Dedifferentiated amniotic fluid mesenchymal stem cell (primary cell): ENCODE results near the gene LANCL3.

Source experiments
- DNase-seq: peaks from one replicate; pipeline ENCODE4 v3.0.0-alpha.2; 2016; ENCODE audit errors: extremely low spot score

The LANCL3 gene

DNA sequence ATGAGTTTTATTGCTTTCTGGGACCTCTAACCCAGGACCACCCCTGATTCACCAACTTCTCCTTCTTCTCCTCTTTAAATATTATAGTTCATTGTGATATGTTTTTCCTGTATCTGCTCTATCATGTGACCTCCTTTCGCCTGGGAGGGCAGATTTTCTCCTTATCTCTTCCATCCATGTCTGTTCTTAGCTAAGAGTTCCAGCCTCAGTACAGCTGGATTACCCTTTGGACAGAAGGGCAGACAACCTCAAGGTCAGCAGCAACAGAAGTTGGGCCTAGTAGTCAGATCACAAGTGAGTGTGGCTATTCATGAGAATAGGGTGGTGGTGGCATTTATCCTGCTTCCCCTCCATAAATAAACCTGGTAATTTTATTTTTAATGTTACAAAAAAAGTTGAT, 108.4 kb downstream of the LANCL3 start:
- no peak for DNase-seq

DNA sequence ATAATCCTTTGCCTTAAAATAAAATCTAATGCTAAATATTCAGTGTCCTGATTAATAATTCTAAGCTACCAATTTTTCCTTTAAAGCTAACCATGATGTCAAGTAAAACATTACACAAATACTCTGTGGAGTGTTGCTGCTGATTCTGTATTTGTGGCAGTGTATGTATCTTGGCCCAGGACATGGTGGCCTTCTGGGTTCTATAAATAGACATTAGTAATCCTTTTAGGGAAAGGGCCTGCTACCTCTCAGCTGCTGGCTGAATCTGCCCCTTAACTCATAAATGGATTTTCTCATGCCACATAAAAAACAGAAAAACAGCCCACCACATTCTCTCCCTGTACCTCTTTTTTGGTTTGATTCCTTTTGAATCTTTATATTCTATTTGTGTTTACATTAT, 113.0 kb downstream of the LANCL3 start:
- no peak for DNase-seq

DNA sequence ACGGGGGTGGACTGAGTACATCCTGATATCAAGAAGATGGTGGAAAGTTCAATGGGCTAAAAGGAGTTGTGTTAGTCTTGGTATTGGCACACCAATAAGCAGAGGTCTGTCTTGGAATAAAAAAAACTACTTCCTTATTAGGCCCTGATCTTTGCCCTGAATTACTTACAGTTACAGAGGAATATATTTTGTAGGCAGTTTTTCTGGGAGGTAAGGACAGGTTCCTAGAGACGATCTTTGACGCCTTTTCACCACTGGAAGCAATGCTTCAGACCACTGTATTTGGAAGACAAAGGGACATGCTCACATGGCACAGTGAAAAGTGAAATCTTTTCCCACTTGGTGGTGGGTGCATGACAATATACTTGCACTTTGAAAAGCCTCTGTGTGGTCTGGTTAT, 113.5 kb downstream of the LANCL3 start:
- DNase-seq, result no peak

DNA sequence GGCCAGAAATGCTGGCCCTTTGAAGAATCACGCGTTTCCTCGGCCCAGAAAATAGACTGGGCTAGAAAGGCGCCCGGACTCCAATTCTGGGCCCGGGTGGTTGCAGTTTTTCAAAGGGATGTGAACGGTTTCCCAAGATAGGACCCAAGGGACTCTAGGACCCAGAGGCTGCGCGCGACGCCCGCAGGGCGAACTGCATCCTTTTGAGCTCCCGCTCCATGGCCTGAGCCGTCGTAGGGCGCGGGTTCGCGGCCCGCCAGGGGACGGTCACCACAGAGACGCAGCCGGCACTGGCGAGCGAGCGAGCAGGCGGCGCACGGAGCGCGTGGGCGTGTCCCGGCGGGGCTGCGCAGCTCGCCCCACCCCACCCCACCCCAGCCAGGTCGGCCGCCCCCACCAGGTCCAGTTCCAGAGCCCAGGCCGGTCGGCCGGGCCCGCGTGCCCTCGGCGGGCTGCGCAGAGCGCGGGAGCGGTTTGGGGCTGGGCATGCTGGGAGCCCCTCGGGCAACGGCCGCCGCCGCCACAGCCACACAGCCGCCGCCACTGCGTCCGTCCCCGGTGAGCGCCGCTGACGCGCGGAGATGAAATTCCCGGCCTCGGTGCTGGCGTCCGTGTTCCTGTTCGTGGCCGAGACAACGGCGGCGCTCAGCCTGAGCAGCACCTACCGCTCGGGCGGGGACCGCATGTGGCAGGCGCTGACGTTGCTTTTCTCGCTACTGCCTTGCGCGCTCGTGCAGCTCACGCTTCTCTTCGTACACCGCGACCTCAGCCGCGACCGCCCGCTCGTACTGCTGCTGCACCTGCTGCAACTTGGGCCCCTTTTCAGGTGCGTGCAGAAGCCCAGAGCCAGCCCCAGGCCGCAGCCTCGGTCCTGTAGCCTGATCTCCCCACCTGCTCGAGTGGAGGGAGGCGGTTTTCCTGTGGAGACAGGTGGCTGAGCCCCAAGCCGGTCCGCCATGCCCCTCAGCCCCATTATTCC, 114.2 kb downstream of the LANCL3 start, which contains the start of gene XK:
XK (plus strand) TSS at position 411 of the 979 bp plus-strand sequence; CDS start at position 582, 171 bp downstream.
- no peak for DNase-seq

DNA sequence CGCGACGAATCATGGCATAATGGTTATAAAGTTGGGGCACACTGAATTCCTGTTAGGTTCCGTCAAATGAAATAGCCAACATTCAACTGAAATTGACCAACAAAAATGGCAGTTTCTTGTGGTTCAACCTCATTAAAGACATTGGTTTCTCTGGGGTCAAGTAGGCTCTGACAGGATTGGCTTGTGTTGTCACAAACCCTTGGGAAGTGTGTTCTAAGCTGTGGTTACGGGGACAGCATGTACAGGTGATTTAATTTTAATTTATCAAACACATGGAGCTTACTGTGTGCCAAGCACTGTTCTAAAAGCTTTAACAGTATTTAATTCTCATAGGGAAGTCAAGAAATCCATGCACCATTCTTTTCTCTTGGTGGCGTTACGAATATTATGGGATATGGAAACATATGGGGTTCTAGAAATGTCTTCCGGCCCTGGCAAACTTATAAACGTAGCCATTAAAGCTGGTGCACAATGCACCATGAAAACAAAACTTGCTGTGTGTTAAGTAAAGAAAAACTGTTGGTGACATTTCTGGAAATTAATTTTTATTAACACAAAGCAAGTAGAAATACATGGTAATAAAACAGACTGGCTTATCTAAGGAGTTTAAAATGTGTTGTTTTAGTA, 115.0 kb downstream of the LANCL3 start:
- DNase-seq, result no peak

DNA sequence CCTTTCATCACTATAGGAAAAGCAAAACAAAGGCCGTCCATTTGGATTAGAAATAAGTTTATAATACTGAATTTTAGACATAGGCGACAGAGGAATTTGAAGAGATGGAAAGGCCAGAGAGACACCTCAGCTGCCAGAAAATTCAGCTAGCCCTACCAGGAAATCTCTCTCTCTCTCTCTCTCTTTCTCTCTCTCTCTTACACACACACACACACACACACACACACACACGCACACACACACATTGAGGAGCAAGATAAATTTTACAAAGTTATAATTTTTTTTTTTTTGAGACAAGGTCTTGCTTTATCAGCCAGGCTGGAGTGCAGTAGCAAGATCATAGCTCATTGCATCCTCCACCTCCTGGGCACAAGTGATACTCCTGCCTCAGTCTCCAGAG, 115.5 kb downstream of the LANCL3 start:
- DNase-seq, result no peak

DNA sequence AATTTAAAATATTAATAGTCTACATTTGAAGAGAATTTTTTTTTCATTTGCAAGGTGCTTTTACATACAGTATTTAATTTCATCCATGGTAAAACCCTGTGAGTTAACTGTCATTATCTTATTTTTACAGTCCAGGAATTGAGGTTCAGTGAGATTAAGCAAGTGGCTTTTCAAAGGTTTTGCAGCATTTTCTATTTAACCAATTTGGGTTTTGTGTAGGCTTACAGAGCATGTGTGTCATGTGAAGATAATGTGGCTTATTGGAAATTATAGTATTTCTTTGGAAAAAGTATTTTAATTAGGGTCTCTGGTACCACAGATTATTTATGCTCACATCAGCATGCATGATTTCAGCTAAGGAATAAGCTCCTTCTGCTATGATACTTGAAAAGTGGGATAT, 118.7 kb downstream of the LANCL3 start:
- no peak for DNase-seq

DNA sequence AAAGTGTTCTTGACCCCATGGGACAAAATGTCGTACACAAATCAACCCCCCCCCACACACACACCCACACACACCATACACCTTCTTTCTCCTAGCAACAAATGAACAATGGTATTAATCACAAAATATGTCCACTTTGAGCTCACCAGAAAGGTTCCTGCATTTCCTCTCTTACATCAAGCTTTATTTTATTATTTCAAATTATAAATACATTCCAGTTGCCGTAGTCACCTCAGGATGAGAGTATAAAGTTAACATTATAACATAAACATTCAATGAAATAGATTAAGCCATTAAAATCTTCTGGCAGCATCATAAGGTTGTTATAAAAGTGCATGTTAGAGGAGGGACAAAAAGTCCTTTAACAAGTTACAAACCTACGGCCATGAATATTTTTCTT, 121.5 kb downstream of the LANCL3 start:
- no peak for DNase-seq

DNA sequence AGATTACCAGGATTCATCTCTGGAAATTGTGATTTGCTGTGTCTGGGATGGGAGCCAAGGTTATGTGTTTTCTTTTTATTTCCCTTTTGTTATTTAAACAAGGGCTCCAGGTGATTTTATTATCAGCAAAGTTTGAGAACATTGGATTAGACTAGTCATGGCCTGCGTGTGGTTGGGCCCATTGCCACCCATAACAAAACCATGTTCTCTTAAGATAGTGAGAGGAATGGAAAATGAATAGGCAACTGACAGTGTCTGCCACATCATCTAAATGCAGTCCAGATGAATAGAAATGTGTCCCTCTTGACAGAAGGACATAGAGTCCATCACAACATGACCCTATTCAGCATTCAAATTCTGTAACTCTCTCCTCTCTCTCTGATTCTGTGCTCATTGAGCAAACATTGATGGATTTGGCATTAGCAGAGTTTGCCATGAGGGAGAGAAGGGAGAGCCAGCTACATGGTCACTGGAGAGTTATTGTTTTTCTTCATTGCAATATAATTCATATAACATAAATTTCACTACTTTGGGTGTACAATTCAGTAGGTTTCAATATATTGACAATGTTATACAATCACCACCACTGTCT, 125.8 kb downstream of the LANCL3 start:
- DNase-seq, result no peak

DNA sequence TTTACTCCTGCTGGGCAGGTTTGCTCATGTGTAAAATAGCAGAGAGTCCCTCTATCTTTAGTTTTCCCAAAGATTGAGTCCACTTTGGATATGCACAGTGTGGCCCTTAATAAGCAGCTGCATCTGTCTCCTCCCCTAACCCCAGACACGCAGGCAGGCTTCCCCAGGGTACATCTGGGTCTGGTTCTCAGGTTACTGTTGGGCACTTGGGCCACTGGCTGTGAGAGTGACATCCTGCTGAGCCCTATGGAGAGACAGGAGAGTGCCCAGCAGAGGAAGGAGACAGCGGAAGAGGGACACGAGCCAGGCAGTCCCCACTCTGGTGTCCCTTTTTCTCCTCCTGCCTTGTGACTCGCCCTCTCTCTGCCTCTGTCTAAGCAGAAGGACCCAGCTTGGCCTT, 130.1 kb downstream of the LANCL3 start:
- no peak for DNase-seq

DNA sequence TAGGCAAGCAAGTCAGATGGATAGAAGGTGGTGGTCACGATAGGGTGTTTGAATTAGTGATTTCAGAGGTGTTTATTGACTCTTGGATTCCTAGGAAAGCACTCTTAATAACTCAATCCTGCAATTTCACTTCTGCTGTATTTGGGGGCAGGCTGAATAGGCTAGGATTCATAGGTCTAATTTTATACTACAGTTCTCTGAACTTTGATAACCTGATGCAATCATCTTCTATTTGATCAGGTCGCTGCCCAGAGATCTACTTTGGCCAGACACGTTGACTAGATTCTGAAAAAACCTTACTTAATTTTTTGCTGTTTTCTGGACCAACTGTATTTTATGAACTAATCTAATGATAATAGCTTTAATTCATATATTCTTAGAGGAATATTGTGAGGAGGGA, 140.5 kb downstream of the LANCL3 start:
- DNase-seq, result no peak

DNA sequence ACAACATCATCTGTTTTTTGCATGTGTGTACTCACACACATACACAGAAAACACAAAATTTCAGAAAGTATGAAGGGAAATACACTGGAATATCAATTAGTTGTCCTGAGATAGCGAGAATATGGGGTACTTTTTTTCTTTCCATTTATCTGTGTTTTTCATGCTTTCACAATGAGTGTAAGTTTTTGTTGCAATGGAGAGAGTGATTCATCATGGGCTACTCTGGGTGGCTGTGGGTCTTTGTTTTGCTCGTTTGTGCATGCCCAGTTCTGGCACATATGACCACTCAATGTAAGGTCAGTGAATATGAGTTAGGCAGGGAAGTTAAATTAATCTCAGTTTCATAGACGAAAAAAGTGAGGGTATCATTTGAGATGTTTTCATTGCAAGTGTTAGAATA, 141.0 kb downstream of the LANCL3 start:
- no peak for DNase-seq

DNA sequence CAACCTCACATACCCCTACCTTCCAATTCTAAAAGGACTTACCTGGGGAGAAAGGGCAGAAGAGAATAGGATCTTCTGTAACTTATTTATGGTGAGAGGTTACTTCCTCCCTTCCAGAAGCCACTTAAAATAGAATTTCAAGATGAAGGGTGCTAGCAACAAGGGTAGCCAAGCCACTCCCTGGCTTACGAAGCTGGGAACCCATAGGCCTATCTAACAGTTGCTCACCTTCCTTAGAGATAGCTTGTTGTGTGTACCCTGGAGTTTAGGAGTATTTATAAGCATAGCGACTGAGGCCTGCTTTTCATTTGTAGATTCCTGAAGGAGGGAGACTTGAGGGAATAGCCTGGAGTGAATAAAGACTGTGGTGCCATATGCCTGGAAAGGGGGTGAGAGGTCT, 143.0 kb downstream of the LANCL3 start:
- no peak for DNase-seq

DNA sequence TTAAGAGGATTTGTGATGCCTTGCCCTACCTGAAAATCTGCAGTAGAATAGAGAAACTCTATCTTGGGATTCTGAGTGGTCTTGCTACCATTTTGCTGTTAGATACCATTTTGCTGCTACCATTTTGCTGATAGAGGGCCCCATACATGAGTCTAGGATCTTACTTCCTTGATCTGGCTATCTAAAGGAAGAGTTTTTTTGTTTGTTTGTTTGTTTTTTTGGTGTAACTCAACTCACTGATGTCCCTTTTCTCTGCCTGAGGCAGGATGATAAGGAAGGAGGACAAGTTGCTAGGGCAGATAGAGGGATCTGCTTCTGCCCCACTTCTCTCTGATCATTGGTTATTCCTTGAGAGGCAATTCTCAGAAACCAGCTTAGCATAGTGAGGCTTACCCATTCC, 145.1 kb downstream of the LANCL3 start:
- no peak for DNase-seq

DNA sequence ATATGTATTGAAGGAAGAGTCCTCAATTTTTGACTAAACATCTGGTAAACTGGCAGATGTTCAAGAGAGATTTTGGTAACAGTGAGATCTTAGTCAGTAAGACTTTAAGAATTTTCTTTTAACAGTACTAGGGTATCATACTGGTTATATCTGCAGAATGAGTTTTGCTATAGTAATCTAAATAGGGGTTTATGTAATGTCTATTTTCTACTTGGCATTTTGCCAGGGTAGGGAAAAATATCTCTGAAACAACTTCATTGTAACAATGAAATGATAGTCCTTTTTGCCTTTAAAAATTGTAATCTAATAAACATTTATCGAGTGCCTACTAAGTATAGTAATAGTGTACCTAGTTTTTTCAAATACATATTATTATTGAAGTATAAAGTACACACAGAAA, 146.2 kb downstream of the LANCL3 start:
- no peak for DNase-seq

DNA sequence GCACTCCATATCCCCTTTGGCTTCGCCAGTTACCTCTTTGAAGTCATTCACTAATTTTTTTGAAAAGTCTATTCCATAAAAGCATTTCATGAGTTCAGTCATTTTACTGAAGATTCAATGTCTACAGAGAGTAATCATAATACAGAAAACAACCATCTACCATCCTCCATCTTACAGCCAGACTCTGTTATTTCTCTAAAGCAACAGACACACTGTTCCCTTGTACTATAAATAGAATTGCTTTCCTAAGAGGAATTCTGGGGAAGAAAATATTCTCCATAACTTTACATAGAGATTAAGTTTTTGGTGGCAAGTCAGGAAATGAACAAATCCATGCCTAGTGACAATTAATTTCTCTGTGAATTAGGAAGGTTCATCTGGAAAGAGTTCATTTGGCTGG, 151.1 kb downstream of the LANCL3 start:
- DNase-seq, result no peak

DNA sequence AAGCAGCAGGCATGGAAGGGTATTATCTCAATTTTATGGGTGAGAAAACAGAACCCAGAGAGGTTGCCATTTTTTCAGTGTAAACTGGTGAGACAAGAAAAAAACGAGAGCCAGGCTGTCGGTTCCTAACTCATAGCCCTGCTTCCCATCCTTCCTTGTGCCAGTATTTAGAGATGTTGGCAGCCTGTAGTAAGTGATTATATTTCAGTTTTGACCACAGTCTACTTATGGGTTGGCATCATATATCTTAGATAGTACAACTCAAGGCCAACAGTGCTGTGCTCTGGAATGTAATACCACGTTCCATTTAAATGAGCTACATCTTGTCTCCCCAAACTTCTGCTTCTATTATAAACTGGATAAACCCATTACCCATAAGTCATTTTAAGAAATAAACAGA, 154.9 kb downstream of the LANCL3 start:
- no peak for DNase-seq
